KG1 (cell line): ENCODE measurements around the gene RGPD8.
"Not testable (repeated sequence)": the region's sequence is repeated elsewhere in the genome, so short reads cannot be mapped to it uniquely, and the experiment has no call there.

ENCODE experiments used
- DNase-seq: peaks from one replicate; lab custom pipeline; 2025; lab: John Stamatoyannopoulos, UW

The RGPD8 gene

GRCh38 chr2:112433480-112433879, at the start of gene RGPD8:
Gene RGPD8 (minus strand): TSS chr2:112433645. CDS start chr2:112433453, 192 bp downstream.
- not testable (repeated sequence) for DNase-seq

- DNase-seq, result no peak
Measured at GRCh38 chr2:112483042-112483473, 49.6 kb upstream of the RGPD8 start.

- peak; percentile 14 for DNase-seq
Measured at GRCh38 chr2:112482309-112483041, 49.0 kb upstream of the RGPD8 start.

GRCh38 chr2:112481528-112482233, 48.2 kb upstream of the RGPD8 start, which contains the start of gene TTL:
Gene TTL (plus strand): TSS chr2:112482156. CDS start chr2:112482345, 189 bp downstream.
- peak; percentile 71 for DNase-seq

GRCh38 chr2:112481050-112481527, 47.6 kb upstream of the RGPD8 start:
- peak; percentile 71 for DNase-seq

- DNase-seq, result no peak
Measured at GRCh38 chr2:112480530-112481049, 47.1 kb upstream of the RGPD8 start.

GRCh38 chr2:112476434-112476833, 43.0 kb upstream of the RGPD8 start:
- no peak for DNase-seq

- DNase-seq, result no peak
Measured at GRCh38 chr2:112474844-112475486, 41.5 kb upstream of the RGPD8 start.

GRCh38 chr2:112472547-112473263, 39.3 kb upstream of the RGPD8 start:
- no peak for DNase-seq

- no peak for DNase-seq
Measured at GRCh38 chr2:112465382-112465781, 31.9 kb upstream of the RGPD8 start.

GRCh38 chr2:112463256-112463655, 29.8 kb upstream of the RGPD8 start:
- no peak for DNase-seq

- no peak for DNase-seq
Measured at GRCh38 chr2:112462178-112462577, 28.7 kb upstream of the RGPD8 start.

- DNase-seq, result no peak
Measured at GRCh38 chr2:112459372-112459771, 25.9 kb upstream of the RGPD8 start.

- DNase-seq, result no peak
Measured at GRCh38 chr2:112454586-112454985, 21.1 kb upstream of the RGPD8 start.

- DNase-seq, result no peak
Measured at GRCh38 chr2:112451317-112451716, 17.9 kb upstream of the RGPD8 start.

GRCh38 chr2:112449854-112450253, 16.4 kb upstream of the RGPD8 start:
- DNase-seq, result no peak

GRCh38 chr2:112444256-112444655, 10.8 kb upstream of the RGPD8 start:
- DNase-seq, result not testable (repeated sequence)

- not testable (repeated sequence) for DNase-seq
Measured at GRCh38 chr2:112438603-112439261, 5.3 kb upstream of the RGPD8 start.

- not testable (repeated sequence) for DNase-seq
Measured at GRCh38 chr2:112437405-112437831, 4.0 kb upstream of the RGPD8 start.

GRCh38 chr2:112436993-112437392, 3.5 kb upstream of the RGPD8 start:
- DNase-seq, result not testable (repeated sequence)
